GM06990 (cell line): ENCODE results near the gene SLC36A1.

ENCODE experiments used
- DNase-seq: peaks from one replicate; pipeline ENCODE4 v3.0.0-alpha.2; 2011; ENCODE audit not compliant: insufficient read length; ENCODE audit errors: extremely low read depth
- H3K27me3 ChIP-seq: replicated peaks from 2 replicates; pipeline ENCODE4 v1.6.0; 2011; ENCODE audit warnings: low read length; ENCODE audit not compliant: control insufficient read depth, insufficient read depth
- H3K36me3 ChIP-seq: 2 replicates; pipeline ENCODE4 v1.5.1; 2011; ENCODE audit warnings: low read length; ENCODE audit not compliant: control insufficient read depth, insufficient read depth
- H3K4me3 ChIP-seq: replicated peaks from 2 replicates; pipeline ENCODE4 v1.5.1; 2011; ENCODE audit warnings: low read depth, mild to moderate bottlenecking, control low read depth, low read length
- CTCF ChIP-seq: IDR thresholded peaks from 2 replicates; pipeline ENCODE4 v1.5.1; 2011; ENCODE audit warnings: low read length, control low read depth, mild to moderate bottlenecking, inconsistent platforms; ENCODE audit not compliant: insufficient read depth, poor library complexity, severe bottlenecking

The SLC36A1 gene

GRCh38 chr5:151449297-151449696, 1.9 kb downstream of the SLC36A1 start:
- H3K27me3 ChIP-seq: no peaks in the 10 kb centered on the region
- no peak for TF ChIP-seq CTCF
- no peaks in the 10 kb centered on the region for H3K36me3 ChIP-seq
- H3K4me3 ChIP-seq: no peak overlapping the region
- DNase-seq: no peak

GRCh38 chr5:151449839-151450238, 2.4 kb downstream of the SLC36A1 start:
- Histone ChIP-seq H3K36me3 (no peaks in the 10 kb centered on the region), H3K4me3 (no peak overlapping the region), H3K27me3 (no peaks in the 10 kb centered on the region)
- no peak for TF ChIP-seq CTCF
- DNase-seq: no peak

- H3K4me3 ChIP-seq: no peak overlapping the region
- H3K36me3 ChIP-seq: no peaks in the 10 kb centered on the region
- H3K27me3 ChIP-seq: no peaks in the 10 kb centered on the region
- no peak for DNase-seq
- TF ChIP-seq CTCF: no peak
Observed at GRCh38 chr5:151450605-151451004, 3.2 kb downstream of the SLC36A1 start.

GRCh38 chr5:151451626-151452520, 4.5 kb downstream of the SLC36A1 start:
- no peaks in the 10 kb centered on the region for H3K36me3 ChIP-seq
- TF ChIP-seq CTCF: no peak
- H3K4me3 ChIP-seq: no peak overlapping the region
- H3K27me3 ChIP-seq: no peaks in the 10 kb centered on the region
- no peak for DNase-seq

- Histone ChIP-seq H3K4me3 (no peak overlapping the region), H3K27me3 (no peaks in the 10 kb centered on the region), H3K36me3 (no peaks in the 10 kb centered on the region)
- TF ChIP-seq CTCF: no peak
- no peak for DNase-seq
Observed at GRCh38 chr5:151454166-151454565, 6.8 kb downstream of the SLC36A1 start.

GRCh38 chr5:151454889-151455288, 7.5 kb downstream of the SLC36A1 start:
- TF ChIP-seq CTCF: no peak
- H3K27me3 ChIP-seq: no peaks in the 10 kb centered on the region
- DNase-seq: no peak
- H3K4me3 ChIP-seq: no peak overlapping the region
- no peaks in the 10 kb centered on the region for H3K36me3 ChIP-seq
